GM18909 (cell line): Measurements from ENCODE around the gene ARHGEF28.

ENCODE experiments used
- ATAC-seq: cut with Tn5 transposase; IDR thresholded peaks from one replicate; pipeline ENCODE4 v1.9.1; 2021; ENCODE audit warnings: mild to moderate bottlenecking; ENCODE audit not compliant: unreplicated experiment, poor library complexity

ARHGEF28 gene

GRCh38 chr5:73648515-73648914, 22.5 kb downstream of the ARHGEF28 start:
- no peak for ATAC-seq

- ATAC-seq = no peak
Observed at GRCh38 chr5:73649926-73650325, 23.9 kb downstream of the ARHGEF28 start.

GRCh38 chr5:73652391-73652790, 26.4 kb downstream of the ARHGEF28 start:
- no peak for ATAC-seq

GRCh38 chr5:73654171-73654811, 28.3 kb downstream of the ARHGEF28 start:
- ATAC-seq = no peak

- ATAC-seq = no peak
Observed at GRCh38 chr5:73654819-73655318, 28.9 kb downstream of the ARHGEF28 start.

GRCh38 chr5:73655521-73656160, 29.6 kb downstream of the ARHGEF28 start:
- ATAC-seq = no peak

GRCh38 chr5:73661753-73662152, 35.8 kb downstream of the ARHGEF28 start:
- no peak for ATAC-seq

GRCh38 chr5:73663161-73663859, 37.3 kb downstream of the ARHGEF28 start:
- ATAC-seq = no peak

- ATAC-seq = peak; percentile 41
Observed at GRCh38 chr5:73663860-73664240, 37.9 kb downstream of the ARHGEF28 start.

- ATAC-seq = no peak
Observed at GRCh38 chr5:73664796-73665195, 38.8 kb downstream of the ARHGEF28 start.

- no peak for ATAC-seq
Observed at GRCh38 chr5:73666891-73667290, 40.9 kb downstream of the ARHGEF28 start.

- peak; percentile 55 for ATAC-seq
Observed at GRCh38 chr5:73668017-73668416, 42.0 kb downstream of the ARHGEF28 start.

- peak; percentile 37 for ATAC-seq
Observed at GRCh38 chr5:73668486-73669111, 42.6 kb downstream of the ARHGEF28 start.

- ATAC-seq = no peak
Observed at GRCh38 chr5:73670731-73671130, 44.7 kb downstream of the ARHGEF28 start.

GRCh38 chr5:73672132-73672531, 46.1 kb downstream of the ARHGEF28 start:
- ATAC-seq = no peak

GRCh38 chr5:73673161-73673591, 47.2 kb downstream of the ARHGEF28 start:
- ATAC-seq = no peak

- no peak for ATAC-seq
Observed at GRCh38 chr5:73674669-73675004, 48.6 kb downstream of the ARHGEF28 start.

GRCh38 chr5:73678322-73678740, 52.3 kb downstream of the ARHGEF28 start:
- no peak for ATAC-seq

GRCh38 chr5:73678807-73679206, 52.8 kb downstream of the ARHGEF28 start:
- no peak for ATAC-seq

- no peak for ATAC-seq
Observed at GRCh38 chr5:73682176-73682575, 56.2 kb downstream of the ARHGEF28 start.

GRCh38 chr5:73684691-73685090, 58.7 kb downstream of the ARHGEF28 start:
- no peak for ATAC-seq
